D341Med (cell line): Measurements from ENCODE around the gene TNRC6B.

Experiments used
- DNase-seq: peaks from one replicate; pipeline ENCODE4 v3.0.0; 2012; ENCODE audit warnings: low spot score

TNRC6B gene

GRCh38 chr22:40240160-40240559 is 62.4 kb downstream of the TNRC6B start:
- DNase-seq: no peak

- no peak for DNase-seq
Measured at GRCh38 chr22:40240686-40241085, 63.0 kb downstream of the TNRC6B start.

GRCh38 chr22:40241200-40241763 is 63.6 kb downstream of the TNRC6B start:
- no peak for DNase-seq

- no peak for DNase-seq
Measured at GRCh38 chr22:40243891-40244290, 66.2 kb downstream of the TNRC6B start.

- no peak for DNase-seq
Measured at GRCh38 chr22:40244586-40244985, 66.9 kb downstream of the TNRC6B start.

- no peak for DNase-seq
Measured at GRCh38 chr22:40247976-40248375, 70.3 kb downstream of the TNRC6B start.

- no peak for DNase-seq
Measured at GRCh38 chr22:40249286-40249685, 71.6 kb downstream of the TNRC6B start.

GRCh38 chr22:40250608-40251007 is 72.9 kb downstream of the TNRC6B start:
- DNase-seq: no peak

- DNase-seq: no peak
Measured at GRCh38 chr22:40251106-40251505, 73.4 kb downstream of the TNRC6B start.

- DNase-seq: no peak
Measured at GRCh38 chr22:40252146-40252545, 74.4 kb downstream of the TNRC6B start.

GRCh38 chr22:40256516-40256915 is 78.8 kb downstream of the TNRC6B start:
- no peak for DNase-seq

- no peak for DNase-seq
Measured at GRCh38 chr22:40258017-40258416, 80.3 kb downstream of the TNRC6B start.

GRCh38 chr22:40258501-40258915 is 80.8 kb downstream of the TNRC6B start:
- no peak for DNase-seq

GRCh38 chr22:40261783-40262182 is 84.1 kb downstream of the TNRC6B start:
- DNase-seq: no peak

- no peak for DNase-seq
Measured at GRCh38 chr22:40263191-40263590, 85.5 kb downstream of the TNRC6B start.

- no peak for DNase-seq
Measured at GRCh38 chr22:40265783-40266182, 88.1 kb downstream of the TNRC6B start.

GRCh38 chr22:40270031-40270430 is 92.3 kb downstream of the TNRC6B start:
- no peak for DNase-seq

GRCh38 chr22:40270748-40271373 is 93.1 kb downstream of the TNRC6B start:
- DNase-seq: no peak

GRCh38 chr22:40271440-40271839 is 93.7 kb downstream of the TNRC6B start:
- DNase-seq: no peak

GRCh38 chr22:40273319-40273718 is 95.6 kb downstream of the TNRC6B start:
- no peak for DNase-seq

- no peak for DNase-seq
Measured at GRCh38 chr22:40276996-40277823, 99.5 kb downstream of the TNRC6B start.

GRCh38 chr22:40279017-40279416 is 101.3 kb downstream of the TNRC6B start:
- DNase-seq: no peak

GRCh38 chr22:40281717-40282116 is 104.0 kb downstream of the TNRC6B start:
- no peak for DNase-seq
